HG02798 (cell line): ENCODE measurements around the gene PRR35.
"Not testable (repeated sequence)": the region's sequence is repeated elsewhere in the genome, so short reads cannot be mapped to it uniquely, and the experiment has no call there.

Experiments used
- ATAC-seq: cut with Tn5 transposase; IDR thresholded peaks from one replicate; pipeline ENCODE4 v1.9.1; 2021; ENCODE audit warnings: mild to moderate bottlenecking; ENCODE audit not compliant: unreplicated experiment, poor library complexity

The PRR35 gene

GRCh38 chr16:591892-592517, 31.8 kb downstream of the PRR35 start:
- ATAC-seq: no peak

- no peak for ATAC-seq
Measured at GRCh38 chr16:592518-593306, 32.5 kb downstream of the PRR35 start.

- no peak for ATAC-seq
Measured at GRCh38 chr16:593406-593805, 33.2 kb downstream of the PRR35 start.

- ATAC-seq: no peak
Measured at GRCh38 chr16:593807-594206, 33.6 kb downstream of the PRR35 start.

- ATAC-seq: no peak
Measured at GRCh38 chr16:595094-595528, 34.9 kb downstream of the PRR35 start.

GRCh38 chr16:595942-596735, 35.9 kb downstream of the PRR35 start:
- ATAC-seq: no peak

- ATAC-seq: no peak
Measured at GRCh38 chr16:596736-597060, 36.5 kb downstream of the PRR35 start.

- not testable (repeated sequence) for ATAC-seq
Measured at GRCh38 chr16:597655-598054, 37.5 kb downstream of the PRR35 start.

- no peak for ATAC-seq
Measured at GRCh38 chr16:598823-599739, 38.9 kb downstream of the PRR35 start.

- no peak for ATAC-seq
Measured at GRCh38 chr16:600781-601180, 40.6 kb downstream of the PRR35 start.

- no peak for ATAC-seq
Measured at GRCh38 chr16:603933-604332, 43.7 kb downstream of the PRR35 start.

- ATAC-seq: no peak
Measured at GRCh38 chr16:606656-607307, 46.6 kb downstream of the PRR35 start.

- no peak for ATAC-seq
Measured at GRCh38 chr16:608019-608418, 47.8 kb downstream of the PRR35 start.

- no peak for ATAC-seq
Measured at GRCh38 chr16:609316-609715, 49.1 kb downstream of the PRR35 start.

GRCh38 chr16:609984-610383, 49.8 kb downstream of the PRR35 start:
- no peak for ATAC-seq

GRCh38 chr16:610513-611381, 50.6 kb downstream of the PRR35 start:
- ATAC-seq: no peak

- no peak for ATAC-seq
Measured at GRCh38 chr16:615122-615521, 54.9 kb downstream of the PRR35 start.
